Measurements from ENCODE around the gene UBASH3A. TPM values are rescaled to one million over a fixed set of nuclear protein-coding genes. Genes with fewer than 3 reads are reported as not detected.

UBASH3A gene
- total and polyA plus RNA-seq, 2 donors (not counting 1 experiment from before 2014, with no cell fraction given) = not detected

DNA sequence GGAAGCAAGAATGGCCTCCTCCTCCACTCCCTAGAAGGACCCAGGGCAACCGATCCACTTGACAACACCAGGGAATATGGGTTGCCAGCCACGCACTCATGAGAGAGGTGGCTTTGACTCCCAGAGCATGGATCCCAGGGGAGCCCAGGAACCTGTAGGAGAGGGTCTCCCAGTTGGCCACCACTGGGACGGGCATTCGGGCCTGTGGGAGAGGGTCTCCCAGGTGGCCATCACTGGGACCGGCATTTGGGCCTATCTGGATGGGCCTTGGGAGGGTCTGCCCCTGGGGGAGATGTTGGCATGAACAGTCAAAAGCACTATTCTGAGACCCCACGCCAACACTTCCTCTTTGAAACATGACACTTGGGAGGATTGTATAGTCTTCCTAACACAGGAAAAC is 37.9 kb upstream of the UBASH3A start:
- H3K4me1 ChIP-seq (ENCODE audit: control insufficient read depth, extremely low read depth, insufficient read depth, low read length) = no peaks in the 10 kb centered on the region
- DNase-seq (ENCODE audit: low read depth in 2 of 2) = no peak
- no peak overlapping the region for H3K4me2 ChIP-seq (ENCODE audit: extremely low read depth, insufficient read depth, low read length)
- TF ChIP-seq, protein P1, sequence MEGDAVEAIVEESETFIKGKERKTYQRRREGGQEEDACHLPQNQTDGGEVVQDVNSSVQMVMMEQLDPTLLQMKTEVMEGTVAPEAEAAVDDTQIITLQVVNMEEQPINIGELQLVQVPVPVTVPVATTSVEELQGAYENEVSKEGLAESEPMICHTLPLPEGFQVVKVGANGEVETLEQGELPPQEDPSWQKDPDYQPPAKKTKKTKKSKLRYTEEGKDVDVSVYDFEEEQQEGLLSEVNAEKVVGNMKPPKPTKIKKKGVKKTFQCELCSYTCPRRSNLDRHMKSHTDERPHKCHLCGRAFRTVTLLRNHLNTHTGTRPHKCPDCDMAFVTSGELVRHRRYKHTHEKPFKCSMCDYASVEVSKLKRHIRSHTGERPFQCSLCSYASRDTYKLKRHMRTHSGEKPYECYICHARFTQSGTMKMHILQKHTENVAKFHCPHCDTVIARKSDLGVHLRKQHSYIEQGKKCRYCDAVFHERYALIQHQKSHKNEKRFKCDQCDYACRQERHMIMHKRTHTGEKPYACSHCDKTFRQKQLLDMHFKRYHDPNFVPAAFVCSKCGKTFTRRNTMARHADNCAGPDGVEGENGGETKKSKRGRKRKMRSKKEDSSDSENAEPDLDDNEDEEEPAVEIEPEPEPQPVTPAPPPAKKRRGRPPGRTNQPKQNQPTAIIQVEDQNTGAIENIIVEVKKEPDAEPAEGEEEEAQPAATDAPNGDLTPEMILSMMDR (conservative IDR thresholded peaks at IDR 0.05 in 1 of 2, IDR thresholded peaks at IDR 0.05 in 1 of 2; ENCODE audit: low read depth in 1 of 2, low read length in 2 of 2) = no peak
- no peak for TF ChIP-seq EZH2 (IDR thresholded peaks at IDR 0.05; ENCODE audit: low read length, missing control alignments)
- no peaks in the 10 kb centered on the region for H3K79me2 ChIP-seq (ENCODE audit: control insufficient read depth, insufficient read depth, low read length)
- no peak overlapping the region for H3K4me3 ChIP-seq (replicated peaks in 1 of 4; ENCODE audit: control extremely low read depth in 1 of 4, insufficient read depth in 1 of 4, low read depth in 3 of 4, low read length in 4 of 4)
- H3K27me3 ChIP-seq (ENCODE audit: control insufficient read depth, insufficient read depth, low read length) = no peaks in the 10 kb centered on the region
- H3K27ac ChIP-seq (ENCODE audit: insufficient read depth, low read length) = no peak overlapping the region
- no peak overlapping the region for H2AFZ ChIP-seq (ENCODE audit: low read length)
- no peaks in the 10 kb centered on the region for H3K36me3 ChIP-seq (ENCODE audit: control insufficient read depth, insufficient read depth, low read length)
- no peaks in the 10 kb centered on the region for H4K20me1 ChIP-seq (ENCODE audit: control insufficient read depth, extremely low read depth, insufficient read depth, low read length)
- no peaks in the 10 kb centered on the region for H3K9me3 ChIP-seq (ENCODE audit: control insufficient read depth, insufficient read depth, low read depth, low read length)
- no peak overlapping the region for H3K9ac ChIP-seq (ENCODE audit: insufficient read depth, low read length)

DNA sequence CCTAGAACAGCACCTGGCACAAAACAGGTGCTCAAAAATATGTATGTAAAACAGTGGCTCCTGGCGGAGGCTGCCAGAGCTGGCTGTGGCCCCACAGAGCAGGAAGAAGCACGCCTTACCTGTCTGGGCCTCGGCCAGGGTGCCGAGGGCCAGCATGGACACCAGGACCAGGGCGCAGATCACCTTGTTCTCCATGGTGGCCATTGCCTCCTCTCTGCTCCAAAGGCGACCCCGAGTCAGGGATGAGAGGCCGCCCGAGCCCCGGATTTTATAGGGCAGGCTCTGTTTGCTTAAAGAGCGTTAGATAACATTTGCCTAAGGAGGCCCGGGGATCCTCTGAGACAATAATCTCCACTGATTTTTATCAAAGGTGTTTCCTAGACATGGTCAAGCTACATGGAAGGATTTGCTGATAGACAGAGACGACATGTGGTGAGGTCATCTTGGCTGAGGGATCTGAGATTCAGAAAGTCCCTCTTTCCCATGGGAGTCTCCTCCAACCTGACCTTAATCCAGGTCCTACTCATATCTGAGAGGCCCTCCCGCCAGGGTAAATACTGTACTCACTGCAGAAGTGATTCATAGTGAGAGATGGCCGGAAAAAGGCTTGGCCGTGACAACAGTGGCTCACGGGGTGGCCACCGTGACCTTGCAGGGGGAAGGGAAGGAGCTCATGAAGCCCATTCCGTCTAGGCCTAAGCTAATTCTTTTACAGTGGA is 37.3 kb upstream of the UBASH3A start, which contains the start of gene TFF1:
Gene TFF1, minus strand, starts transcription at position 244 of the 719 bp plus-strand sequence. Its CDS starts 40 bp downstream, at position 204.
- Histone ChIP-seq H3K9me3 (ENCODE audit: control insufficient read depth, insufficient read depth, low read depth, low read length) (no peaks in the 10 kb centered on the region), H3K36me3 (ENCODE audit: control insufficient read depth, insufficient read depth, low read length) (no peaks in the 10 kb centered on the region), H3K27ac (ENCODE audit: insufficient read depth, low read length) (no peak within 1 kb of the TSS), H3K4me3 (replicated peaks in 1 of 4; ENCODE audit: control extremely low read depth in 1 of 4, insufficient read depth in 1 of 4, low read depth in 3 of 4, low read length in 4 of 4) (no peak within 1 kb of the TSS), H3K79me2 (ENCODE audit: control insufficient read depth, insufficient read depth, low read length) (no peaks in the 10 kb centered on the region), H3K9ac (ENCODE audit: insufficient read depth, low read length) (no peak within 1 kb of the TSS), H3K27me3 (ENCODE audit: control insufficient read depth, insufficient read depth, low read length) (no peaks in the 10 kb centered on the region), H3K4me1 (ENCODE audit: control insufficient read depth, extremely low read depth, insufficient read depth, low read length) (no peaks in the 10 kb centered on the region), H2AFZ (ENCODE audit: low read length) (no peak within 1 kb of the TSS), H4K20me1 (ENCODE audit: control insufficient read depth, extremely low read depth, insufficient read depth, low read length) (no peaks in the 10 kb centered on the region), H3K4me2 (ENCODE audit: extremely low read depth, insufficient read depth, low read length) (no peak within 1 kb of the TSS)
- DNase-seq (ENCODE audit: low read depth in 2 of 2) = no peak
- no peak for TF ChIP-seq EZH2 (IDR thresholded peaks at IDR 0.05; ENCODE audit: low read length, missing control alignments)
- TF ChIP-seq, protein P1 (conservative IDR thresholded peaks at IDR 0.05 in 1 of 2, IDR thresholded peaks at IDR 0.05 in 1 of 2; ENCODE audit: low read depth in 1 of 2, low read length in 2 of 2) = no peak

DNA sequence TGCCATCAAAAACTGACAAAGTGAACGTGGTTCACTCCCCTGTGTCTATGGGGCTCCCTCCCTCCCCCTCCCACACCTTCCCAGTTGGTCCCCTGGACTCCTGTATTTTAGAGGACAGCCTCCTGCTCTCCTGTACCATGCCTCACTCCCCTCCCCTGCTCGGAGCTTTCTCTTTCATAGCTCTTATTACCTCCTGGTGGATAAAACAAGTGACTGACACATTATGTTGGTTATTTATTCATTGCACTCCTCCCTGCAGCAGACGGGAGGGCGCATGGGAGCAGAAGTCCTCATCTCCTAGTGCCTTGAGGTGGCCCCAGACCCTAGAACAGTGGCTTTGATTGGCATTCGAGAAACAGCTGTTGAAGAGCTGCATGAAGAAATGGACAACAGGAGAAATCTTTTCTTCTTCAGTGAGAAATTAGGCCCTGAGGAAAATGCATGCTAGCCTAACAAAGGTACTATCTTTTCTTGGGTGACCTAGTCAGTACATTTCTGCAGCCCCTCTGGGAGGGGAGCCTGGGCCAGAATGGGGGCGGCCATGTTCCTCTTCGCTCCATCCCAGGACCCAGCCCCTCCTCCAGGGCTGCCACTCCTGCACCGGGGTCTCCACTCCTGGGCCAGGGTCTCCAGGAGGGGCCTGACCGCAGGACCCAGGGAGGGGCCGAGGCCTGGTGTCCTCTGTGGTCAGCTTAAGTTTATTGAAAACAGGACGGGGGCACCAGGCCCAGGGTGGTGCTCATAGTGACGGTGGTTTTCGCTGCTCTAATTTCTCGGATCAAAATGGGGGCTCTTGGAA is 36.1 kb upstream of the UBASH3A start:
- no peaks in the 10 kb centered on the region for H3K36me3 ChIP-seq (ENCODE audit: control insufficient read depth, insufficient read depth, low read length)
- TF ChIP-seq, protein P1 (conservative IDR thresholded peaks at IDR 0.05 in 1 of 2, IDR thresholded peaks at IDR 0.05 in 1 of 2; ENCODE audit: low read depth in 1 of 2, low read length in 2 of 2) = no peak
- no peak for TF ChIP-seq EZH2 (IDR thresholded peaks at IDR 0.05; ENCODE audit: low read length, missing control alignments)
- no peaks in the 10 kb centered on the region for H3K9me3 ChIP-seq (ENCODE audit: control insufficient read depth, insufficient read depth, low read depth, low read length)
- no peak overlapping the region for H3K4me2 ChIP-seq (ENCODE audit: extremely low read depth, insufficient read depth, low read length)
- H3K9ac ChIP-seq (ENCODE audit: insufficient read depth, low read length) = no peak overlapping the region
- H3K79me2 ChIP-seq (ENCODE audit: control insufficient read depth, insufficient read depth, low read length) = no peaks in the 10 kb centered on the region
- no peak overlapping the region for H3K27ac ChIP-seq (ENCODE audit: insufficient read depth, low read length)
- no peaks in the 10 kb centered on the region for H4K20me1 ChIP-seq (ENCODE audit: control insufficient read depth, extremely low read depth, insufficient read depth, low read length)
- no peak overlapping the region for H3K4me3 ChIP-seq (replicated peaks in 1 of 4; ENCODE audit: control extremely low read depth in 1 of 4, insufficient read depth in 1 of 4, low read depth in 3 of 4, low read length in 4 of 4)
- H3K27me3 ChIP-seq (ENCODE audit: control insufficient read depth, insufficient read depth, low read length) = no peaks in the 10 kb centered on the region
- no peak overlapping the region for H2AFZ ChIP-seq (ENCODE audit: low read length)
- H3K4me1 ChIP-seq (ENCODE audit: control insufficient read depth, extremely low read depth, insufficient read depth, low read length) = no peaks in the 10 kb centered on the region
- DNase-seq (ENCODE audit: low read depth in 2 of 2) = no peak
